Smooth muscle cell (in vitro differentiated cells): ENCODE measurements around the gene EDIL3. TPM values are rescaled to one million over a fixed set of nuclear protein-coding genes. Genes with fewer than 3 reads are reported as not detected.

Experiments used
- DNase-seq: peaks from one replicate; lab custom pipeline; 2025; ENCODE audit not compliant: unreplicated experiment; lab: John Stamatoyannopoulos, UW
- H2AFZ ChIP-seq: fragments of 200-600 bp; sonication (generic); 2 replicates; pipeline ENCODE4 v1.6.0; 2016; ENCODE audit warnings: antibody characterized with exemption, low read depth, mild to moderate bottlenecking
- H3F3A ChIP-seq: fragments of 200-600 bp; sonication (generic); 2 replicates; pipeline ENCODE4 v1.6.0; 2017; ENCODE audit warnings: antibody characterized with exemption, low read depth
- H3K27ac ChIP-seq: fragments of 200-600 bp; sonication (generic); 2 replicates; pipeline ENCODE4 v1.5.1; 2016; ENCODE audit warnings: low read depth, mild to moderate bottlenecking
- H3K27me3 ChIP-seq: fragments of 200-600 bp; sonication (generic); 2 replicates; pipeline ENCODE4 v1.6.1; 2016; ENCODE audit warnings: low read depth, mild to moderate bottlenecking
- H3K36me3 ChIP-seq: fragments of 200-600 bp; sonication (generic); 2 replicates; pipeline ENCODE4 v1.5.1; 2016; ENCODE audit warnings: low read depth
- H3K4me1 ChIP-seq: fragments of 200-600 bp; sonication (generic); 2 replicates; pipeline ENCODE4 v1.5.1; 2016; ENCODE audit warnings: low read depth
- H3K4me2 ChIP-seq: fragments of 200-600 bp; sonication (generic); 2 replicates; pipeline ENCODE4 v1.6.0; 2016; ENCODE audit warnings: mild to moderate bottlenecking
- H3K4me3 ChIP-seq: fragments of 200-600 bp; sonication (generic); 2 replicates; pipeline ENCODE4 v1.5.1; 2016; ENCODE audit warnings: mild to moderate bottlenecking
- H3K79me2 ChIP-seq: fragments of 200-600 bp; sonication (generic); 2 replicates; pipeline ENCODE4 v1.6.0; 2016; ENCODE audit warnings: low read depth, mild to moderate bottlenecking
- H3K9ac ChIP-seq: fragments of 200-600 bp; sonication (generic); 2 replicates; pipeline ENCODE4 v1.6.0; 2016; ENCODE audit warnings: low read depth
- H3K9me3 ChIP-seq: fragments of 200-600 bp; sonication (generic); replicated peaks from 2 replicates; pipeline ENCODE4 v1.5.1; 2016; ENCODE audit warnings: low read depth
- H4K20me1 ChIP-seq: fragments of 200-600 bp; sonication (generic); 2 replicates; pipeline ENCODE4 v1.6.0; 2016; ENCODE audit warnings: low read depth
- WGBS: methylation state at CpG from one replicate; pipeline ENCODE4 v1.1.7; 2016; ENCODE audit warnings: low lambda C conversion rate; 5-methylcytosine and 5-hydroxymethylcytosine counted together
- polyA plus RNA-seq: library from polyadenylated mRNA; unstranded; fragments of >200 nt; fragmentation: Nextera tagmentation; extraction: Ambion mirVana; gene quantifications from 2 replicates; pipeline ENCODE4 v1.2.1, GENCODE V29; 2016
- total RNA-seq: library from RNA; depleted of rRNA; stranded (reverse); fragments of >200 nt; gene quantifications from 2 replicates; pipeline ENCODE4 v1.2.3, GENCODE V29; 2014
- TF ChIP-seq, protein P1 (sequence below): fragments of 200-600 bp; sonication (generic); IDR thresholded peaks from 2 replicates; pipeline ENCODE4 v1.5.1; 2017; ENCODE audit warnings: borderline replicate concordance, mild to moderate bottlenecking, antibody characterized with exemption; ENCODE audit not compliant: insufficient read depth, poor library complexity, severe bottlenecking

Gene EDIL3
- total and polyA plus RNA-seq, 2 experiments from 2014 or later: 98.4 to 119 TPM

GRCh38 chr5:84275609-84276008, 109.1 kb downstream of the EDIL3 start:
- peak overlapping the region; percentile 39 for H3K4me2 ChIP-seq
- H3F3A ChIP-seq: peaks cover 11% of the 10 kb centered on the region
- TF ChIP-seq, protein P1, sequence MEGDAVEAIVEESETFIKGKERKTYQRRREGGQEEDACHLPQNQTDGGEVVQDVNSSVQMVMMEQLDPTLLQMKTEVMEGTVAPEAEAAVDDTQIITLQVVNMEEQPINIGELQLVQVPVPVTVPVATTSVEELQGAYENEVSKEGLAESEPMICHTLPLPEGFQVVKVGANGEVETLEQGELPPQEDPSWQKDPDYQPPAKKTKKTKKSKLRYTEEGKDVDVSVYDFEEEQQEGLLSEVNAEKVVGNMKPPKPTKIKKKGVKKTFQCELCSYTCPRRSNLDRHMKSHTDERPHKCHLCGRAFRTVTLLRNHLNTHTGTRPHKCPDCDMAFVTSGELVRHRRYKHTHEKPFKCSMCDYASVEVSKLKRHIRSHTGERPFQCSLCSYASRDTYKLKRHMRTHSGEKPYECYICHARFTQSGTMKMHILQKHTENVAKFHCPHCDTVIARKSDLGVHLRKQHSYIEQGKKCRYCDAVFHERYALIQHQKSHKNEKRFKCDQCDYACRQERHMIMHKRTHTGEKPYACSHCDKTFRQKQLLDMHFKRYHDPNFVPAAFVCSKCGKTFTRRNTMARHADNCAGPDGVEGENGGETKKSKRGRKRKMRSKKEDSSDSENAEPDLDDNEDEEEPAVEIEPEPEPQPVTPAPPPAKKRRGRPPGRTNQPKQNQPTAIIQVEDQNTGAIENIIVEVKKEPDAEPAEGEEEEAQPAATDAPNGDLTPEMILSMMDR: no peak
- 88% methylated on average over 1 of the region's 1 CpG for WGBS
- H3K4me3 ChIP-seq: no peak overlapping the region
- DNase-seq: no peak
- no peaks in the 10 kb centered on the region for H4K20me1 ChIP-seq
- no peaks in the 10 kb centered on the region for H3K36me3 ChIP-seq
- no peaks in the 10 kb centered on the region for H3K9me3 ChIP-seq
- H3K79me2 ChIP-seq: peaks cover 9% of the 10 kb centered on the region
- no peak overlapping the region for H3K9ac ChIP-seq
- H3K27me3 ChIP-seq: no peaks in the 10 kb centered on the region
- no peak overlapping the region for H2AFZ ChIP-seq
- peak overlapping the region; percentile 43 for H3K27ac ChIP-seq
- H3K4me1 ChIP-seq: peaks cover 9% of the 10 kb centered on the region

DNA sequence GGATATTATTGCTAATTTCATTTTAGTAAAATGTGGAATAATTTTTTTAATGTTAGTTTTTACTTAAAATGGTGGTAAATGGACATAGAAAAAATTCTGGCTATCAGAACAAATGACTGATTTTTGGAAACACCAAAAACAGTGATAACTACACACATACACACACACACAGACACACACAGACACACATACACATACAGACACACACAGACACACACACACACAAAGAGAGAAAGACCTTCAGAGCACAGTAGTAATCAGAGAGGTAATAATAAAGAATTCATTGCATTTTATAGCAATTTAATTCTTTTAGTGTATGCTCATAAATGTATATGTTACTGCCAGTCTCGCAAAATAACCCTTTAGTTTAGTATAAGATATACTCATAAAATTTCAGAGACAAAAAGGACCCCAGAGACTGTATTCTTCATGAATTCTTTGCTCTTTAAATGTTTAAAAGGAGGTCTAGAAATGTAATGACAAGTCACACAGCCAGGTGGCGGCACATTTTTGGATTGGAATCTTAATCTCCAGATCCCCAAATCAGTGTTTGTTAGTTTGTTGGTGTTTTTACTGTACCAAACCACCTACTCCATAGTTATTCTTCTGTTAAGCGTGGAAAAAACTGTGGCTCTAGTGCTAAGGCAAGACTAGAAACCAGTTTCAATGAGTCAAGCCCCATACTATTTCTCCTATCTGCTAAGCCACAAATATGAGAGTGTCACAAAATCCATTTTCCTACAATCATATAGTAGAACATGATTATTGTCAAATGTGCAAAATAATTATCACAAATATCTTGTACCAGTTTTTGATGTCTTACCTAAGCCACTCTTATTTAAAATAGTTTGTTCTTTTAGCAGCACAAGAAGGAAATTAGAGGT, 109.9 kb downstream of the EDIL3 start:
- Histone ChIP-seq H3K9me3 (no peaks in the 10 kb centered on the region), H4K20me1 (no peaks in the 10 kb centered on the region), H3K4me1 (peaks cover 9% of the 10 kb centered on the region), H3K27me3 (no peaks in the 10 kb centered on the region), H3K79me2 (peaks cover 6% of the 10 kb centered on the region), H3F3A (peaks cover 11% of the 10 kb centered on the region), H3K27ac (peak overlapping the region; percentile 43), H3K4me2 (peak overlapping the region; percentile 39), H3K9ac (no peak overlapping the region), H3K4me3 (no peak overlapping the region), H3K36me3 (no peaks in the 10 kb centered on the region), H2AFZ (no peak overlapping the region)
- WGBS: 50% methylated on average over 3 of the region's 3 CpGs
- TF ChIP-seq, protein P1: peak; percentile 46
- no peak for DNase-seq

DNA sequence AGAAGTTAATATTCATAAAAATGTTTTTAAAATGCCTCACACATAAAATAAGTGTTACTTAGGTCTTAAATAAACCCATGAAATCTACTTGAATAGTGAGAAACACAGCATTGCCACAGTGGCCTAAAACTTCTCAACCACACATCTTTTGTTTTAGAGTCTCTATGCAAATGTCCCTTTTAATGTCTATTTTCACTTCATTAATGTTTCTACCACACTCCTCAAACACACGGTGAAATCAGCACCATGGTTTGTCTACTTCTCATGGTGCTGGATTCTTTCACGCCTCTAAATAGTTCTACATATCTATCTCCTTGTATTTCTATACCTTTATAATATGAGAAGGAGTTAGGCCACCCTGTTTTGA, 111.2 kb downstream of the EDIL3 start:
- Histone ChIP-seq H3F3A (peaks cover 11% of the 10 kb centered on the region), H3K36me3 (no peaks in the 10 kb centered on the region), H3K27me3 (no peaks in the 10 kb centered on the region), H3K9ac (no peak overlapping the region), H3K27ac (no peak overlapping the region), H3K4me1 (peaks cover 9% of the 10 kb centered on the region), H3K4me2 (no peak overlapping the region), H3K79me2 (peaks cover 6% of the 10 kb centered on the region), H2AFZ (no peak overlapping the region), H3K9me3 (no peaks in the 10 kb centered on the region), H4K20me1 (no peaks in the 10 kb centered on the region), H3K4me3 (no peak overlapping the region)
- WGBS: 80% methylated on average over 2 of the region's 2 CpGs
- TF ChIP-seq, protein P1: no peak
- DNase-seq: no peak
